Dendritic cell treated with granulocyte-macrophage colony-stimulating factor and Interleukin-4, amounts not matched to agents 40 ng/mL and 50 ng/mL, for 4 days (primary cell): ENCODE results near the gene CD46.
"Not testable (repeated sequence)": the region's sequence is repeated elsewhere in the genome, so short reads cannot be mapped to it uniquely, and the experiment has no call there.

ENCODE experiments used
- H3K27ac Mint-ChIP-seq: one replicate; pipeline ENCODE4 v1.8.0; 2022; ENCODE audit warnings: mild to moderate bottlenecking, mixed read lengths
- H3K27me3 Mint-ChIP-seq: one replicate; pipeline ENCODE4 v1.8.0; 2022; ENCODE audit warnings: mild to moderate bottlenecking, mixed read lengths
- H3K36me3 Mint-ChIP-seq: one replicate; pipeline ENCODE4 v1.8.0; 2022; ENCODE audit warnings: low read depth, mixed read lengths
- H3K4me1 Mint-ChIP-seq: one replicate; pipeline ENCODE4 v1.8.0; 2022; ENCODE audit warnings: low read depth, mixed read lengths
- H3K4me3 Mint-ChIP-seq: one replicate; pipeline ENCODE4 v1.8.0; 2022; ENCODE audit warnings: mild to moderate bottlenecking, moderate library complexity, mixed read lengths
- H3K9me3 Mint-ChIP-seq: one replicate; pipeline ENCODE4 v1.8.0; 2022; ENCODE audit warnings: mixed read lengths
- intact Hi-C: fragments of 100-400 bp; cut with micrococcal nuclease; formaldehyde crosslinking; loops from one replicate; pipeline ENCODE4 v1.15.0; 2022

CD46 gene

DNA sequence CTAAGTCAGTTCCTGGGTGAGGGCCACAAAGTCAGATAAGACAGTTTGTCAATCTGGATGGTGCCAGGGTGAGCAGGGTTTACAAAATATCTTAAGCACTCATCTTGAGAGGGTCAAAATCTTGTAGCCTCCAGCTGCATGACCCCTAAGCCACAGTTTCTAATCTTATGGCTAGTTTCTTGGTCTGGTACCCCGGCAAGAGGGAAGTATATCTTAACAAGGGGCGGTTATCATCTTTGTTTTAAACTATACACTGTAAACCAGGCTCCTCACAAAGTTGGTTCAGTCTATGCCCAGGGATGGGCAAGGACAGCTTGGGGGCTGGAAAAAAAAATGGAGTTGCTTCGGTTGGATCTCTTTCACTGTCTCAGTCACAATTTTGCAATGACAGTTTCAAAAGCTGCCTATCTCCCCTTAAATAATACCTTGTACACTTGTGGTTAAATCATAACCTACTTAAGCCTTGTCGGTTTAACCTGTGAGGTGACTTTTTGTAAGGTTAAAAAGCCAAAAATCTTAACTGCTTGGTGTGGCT, 7.8 kb upstream of the CD46 start:
- Mint-ChIP-seq H3K4me1 (peaks cover 22% of the 10 kb centered on the region), H3K27ac (no peak overlapping the region), H3K27me3 (no peaks in the 10 kb centered on the region), H3K9me3 (peaks cover 14% of the 10 kb centered on the region), H3K4me3 (no peak overlapping the region), H3K36me3 (no peaks in the 10 kb centered on the region)
- intact Hi-C loops, result no loop called here

DNA sequence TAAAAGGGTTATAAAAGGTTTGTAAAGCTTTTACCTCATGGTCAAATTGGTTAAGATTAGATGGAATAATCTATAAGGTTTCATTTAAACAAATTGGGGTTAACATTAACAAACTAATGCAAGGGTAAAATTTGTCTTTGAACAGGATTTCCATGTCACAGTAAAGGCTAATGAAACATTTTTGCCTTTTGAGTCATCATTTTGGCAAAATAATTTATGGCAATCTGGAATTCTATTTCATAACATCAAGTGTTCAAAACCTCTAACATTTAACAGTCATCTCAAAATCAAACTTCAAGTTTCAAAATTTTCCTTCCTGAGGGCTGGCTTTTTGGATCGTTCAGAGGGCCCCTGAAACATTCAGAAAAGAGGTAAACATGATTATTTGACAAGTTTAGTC, 6.6 kb upstream of the CD46 start:
- Mint-ChIP-seq H3K36me3 (no peaks in the 10 kb centered on the region), H3K9me3 (peaks cover 14% of the 10 kb centered on the region), H3K27me3 (no peaks in the 10 kb centered on the region), H3K27ac (no peak overlapping the region), H3K4me3 (no peak overlapping the region), H3K4me1 (peaks cover 22% of the 10 kb centered on the region)
- intact Hi-C loops, result no loop called here

DNA sequence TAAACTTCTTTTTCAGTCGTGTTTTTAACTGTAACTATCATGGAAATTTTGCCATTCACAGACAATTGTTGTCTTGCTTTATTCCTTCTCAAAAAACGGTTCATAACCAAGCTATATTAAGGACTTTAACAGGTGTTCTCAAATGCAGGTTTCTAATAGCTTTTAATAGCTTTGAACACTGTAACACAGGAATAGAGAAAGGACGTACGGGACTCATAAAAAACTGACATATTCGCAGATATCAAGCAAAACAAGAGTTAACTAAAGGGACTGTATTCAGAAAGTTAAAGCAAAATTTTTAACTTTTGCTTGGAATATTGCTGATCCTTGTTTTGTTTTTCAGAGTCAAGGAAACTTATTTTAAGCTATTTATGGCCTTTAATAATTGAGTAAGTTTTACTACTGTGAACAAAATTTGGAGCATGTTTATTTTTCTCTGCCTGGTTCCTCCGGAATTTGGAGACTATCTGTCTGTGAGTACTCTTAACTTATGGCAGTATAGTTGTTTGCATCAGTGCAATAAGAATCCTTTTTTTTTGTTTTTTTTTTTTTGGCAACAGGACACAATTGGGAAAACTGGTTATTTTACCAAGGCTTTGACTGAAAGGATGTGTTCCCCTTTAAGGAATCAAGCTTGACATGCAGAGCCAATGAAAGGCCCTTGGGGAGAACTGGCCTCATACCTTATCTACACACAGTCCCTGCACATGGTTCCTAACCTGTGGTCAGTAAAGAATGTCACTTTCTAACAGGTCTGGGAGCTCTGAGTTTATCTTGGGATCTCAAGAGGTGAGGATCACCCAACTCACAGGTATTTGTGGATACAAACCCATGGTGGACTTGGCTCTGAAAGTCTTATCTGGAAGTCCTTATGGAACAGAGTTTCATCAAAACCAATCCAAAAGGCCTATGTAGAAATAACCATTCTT, 5.8 kb upstream of the CD46 start:
- no peaks in the 10 kb centered on the region for H3K36me3 Mint-ChIP-seq
- intact Hi-C loops, result no loop called here
- peaks cover 11% of the 10 kb centered on the region for H3K9me3 Mint-ChIP-seq
- no peak overlapping the region for H3K27ac Mint-ChIP-seq
- H3K27me3 Mint-ChIP-seq, result no peaks in the 10 kb centered on the region
- H3K4me3 Mint-ChIP-seq, result no peak overlapping the region
- H3K4me1 Mint-ChIP-seq, result peaks cover 26% of the 10 kb centered on the region

DNA sequence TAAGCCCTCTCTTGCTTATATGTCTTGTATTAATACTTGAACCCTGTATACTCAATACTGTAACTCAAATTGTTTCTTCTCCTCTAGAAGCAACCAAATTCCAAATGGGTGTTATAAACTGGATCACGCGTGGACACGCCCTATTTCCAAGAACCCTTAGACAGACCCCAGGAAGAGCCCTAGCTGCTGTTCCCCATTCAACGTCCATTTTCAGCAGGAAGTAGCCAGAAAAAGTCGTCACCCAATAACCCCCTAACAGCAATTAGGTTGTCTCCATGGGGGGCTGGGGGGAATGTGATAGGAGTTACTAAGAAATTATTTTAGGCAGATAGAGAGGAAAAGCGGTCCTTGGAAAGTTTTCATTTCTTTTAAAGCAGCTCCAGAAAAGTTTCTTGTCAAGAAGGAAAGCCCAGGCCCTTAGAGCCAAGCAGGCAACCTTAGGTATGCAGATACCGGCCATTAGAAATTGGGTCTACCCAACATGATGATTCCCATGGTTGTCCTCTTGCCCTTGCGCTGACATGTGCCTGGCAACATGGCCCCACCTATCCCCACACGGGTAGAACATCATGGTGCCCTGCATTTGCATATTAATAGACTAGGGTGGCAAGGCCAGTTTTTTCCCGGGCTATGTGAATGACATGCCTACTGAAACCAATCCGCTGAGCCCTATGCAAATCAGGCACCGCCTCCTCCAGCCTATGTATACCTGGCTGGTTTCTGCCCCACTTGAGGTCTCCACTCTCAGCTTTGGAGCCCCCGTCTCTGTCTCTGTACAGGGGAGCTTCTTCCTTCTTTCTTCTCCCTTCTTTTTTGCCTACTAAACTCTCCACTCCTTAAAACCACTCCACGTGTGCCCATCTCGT, 4.0 kb upstream of the CD46 start:
- Mint-ChIP-seq H3K4me1 (peaks cover 25% of the 10 kb centered on the region), H3K36me3 (peaks cover 11% of the 10 kb centered on the region), H3K27ac (peak overlapping the region; percentile 29), H3K9me3 (peaks cover 9% of the 10 kb centered on the region), H3K27me3 (no peaks in the 10 kb centered on the region), H3K4me3 (no peak overlapping the region)
- intact Hi-C loops, result no loop called here

DNA sequence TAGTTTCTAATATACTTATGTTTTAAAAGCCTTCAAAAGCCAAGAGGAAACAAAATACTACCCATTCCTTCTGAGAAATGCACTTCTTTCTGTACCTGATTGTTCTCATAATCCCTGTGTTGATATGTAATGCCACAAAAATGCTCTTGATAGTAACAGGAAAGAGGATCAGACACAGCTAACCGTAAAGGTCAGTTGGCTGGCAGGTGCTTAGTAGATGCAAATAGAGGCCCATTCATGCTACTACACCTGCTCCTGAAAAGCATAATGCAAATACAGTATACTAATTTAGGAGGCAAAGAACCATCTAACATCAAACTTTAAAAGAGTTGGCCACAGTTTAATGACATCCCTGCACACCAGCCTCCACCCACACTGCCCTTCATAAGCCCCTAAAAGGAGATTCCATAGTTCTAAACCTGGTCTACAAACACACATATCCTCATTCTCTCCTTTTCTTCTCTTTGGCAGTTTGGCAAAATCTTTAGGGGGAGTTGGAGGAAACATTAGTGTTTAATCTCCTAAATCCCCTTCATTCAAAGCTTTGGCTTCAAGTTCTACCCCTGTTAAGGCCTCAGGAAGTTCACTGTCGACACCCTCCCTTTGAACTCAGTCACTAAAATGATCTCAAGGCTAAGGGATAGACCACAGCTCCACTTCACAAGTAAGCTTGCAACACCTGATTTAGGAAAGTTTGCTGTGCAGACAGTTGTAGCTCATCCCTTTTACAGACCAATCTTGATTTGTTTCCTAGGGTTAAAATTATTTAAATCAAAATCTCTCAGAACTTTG, 2.9 kb upstream of the CD46 start:
- peaks cover 31% of the 10 kb centered on the region for H3K4me1 Mint-ChIP-seq
- intact Hi-C loops, result no loop called here
- no peak overlapping the region for H3K4me3 Mint-ChIP-seq
- H3K27ac Mint-ChIP-seq, result no peak overlapping the region
- H3K36me3 Mint-ChIP-seq, result peaks cover 11% of the 10 kb centered on the region
- no peaks in the 10 kb centered on the region for H3K27me3 Mint-ChIP-seq
- H3K9me3 Mint-ChIP-seq, result peaks cover 9% of the 10 kb centered on the region

DNA sequence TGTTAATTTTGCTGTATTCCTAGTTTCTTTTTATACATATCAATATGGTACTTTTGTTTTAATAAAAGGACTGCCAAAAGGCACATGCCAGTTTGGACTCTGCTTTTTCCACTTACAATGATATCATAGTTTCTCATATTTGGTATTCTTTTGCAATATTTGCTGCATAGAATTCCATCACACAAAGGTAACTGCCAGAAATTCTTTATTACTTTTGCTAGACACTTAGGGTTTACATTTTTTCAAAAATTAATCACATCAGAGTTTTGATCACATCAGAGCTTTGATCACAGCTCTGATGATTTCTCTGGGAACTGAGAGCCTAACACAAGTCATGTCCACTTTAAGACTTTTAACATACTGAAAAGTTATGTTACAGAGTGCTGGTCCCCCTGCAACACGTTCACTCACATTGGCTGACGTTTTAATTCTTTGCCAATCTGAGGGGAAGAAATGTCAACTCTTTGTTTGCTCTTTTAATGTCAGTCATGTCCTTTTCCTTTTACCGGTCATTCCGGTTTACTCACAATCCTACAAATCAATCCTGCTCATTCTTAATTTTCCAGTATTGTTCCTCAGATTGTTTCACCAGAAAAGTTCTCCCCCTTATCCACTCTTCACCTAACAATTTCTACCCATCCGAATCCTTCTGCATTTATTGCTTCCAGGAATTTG, 1.1 kb upstream of the CD46 start:
- Mint-ChIP-seq H3K27ac (peak overlapping the region; percentile 92), H3K27me3 (no peaks in the 10 kb centered on the region), H3K4me1 (peaks cover 49% of the 10 kb centered on the region), H3K4me3 (peak overlapping the region; percentile 88), H3K9me3 (peaks cover 9% of the 10 kb centered on the region), H3K36me3 (peaks cover 11% of the 10 kb centered on the region)
- intact Hi-C loops, result no loop called here

DNA sequence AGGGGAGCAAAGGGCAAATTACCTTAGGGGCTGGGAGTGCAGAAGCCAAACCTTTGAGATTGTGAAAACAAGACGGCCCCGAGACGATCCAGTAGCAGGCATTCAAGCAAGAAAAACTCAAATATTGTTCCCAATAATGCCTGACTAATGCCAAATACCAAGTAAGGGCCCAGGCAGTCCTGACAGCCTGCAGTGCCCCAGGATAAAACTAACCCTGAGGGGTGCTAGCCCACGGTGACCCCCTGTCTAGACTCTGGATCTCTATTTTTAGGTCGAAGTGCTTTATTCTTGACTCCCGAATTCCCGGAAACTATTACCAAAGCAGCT, 428 bp upstream of the CD46 start:
- peak overlapping the region; percentile 88 for H3K4me3 Mint-ChIP-seq
- H3K27me3 Mint-ChIP-seq, intact Hi-C loops, H3K9me3 Mint-ChIP-seq: not testable (repeated sequence)
- H3K36me3 Mint-ChIP-seq, result peaks cover 11% of the 10 kb centered on the region
- H3K27ac Mint-ChIP-seq, result peak overlapping the region; percentile 92
- H3K4me1 Mint-ChIP-seq, result peaks cover 56% of the 10 kb centered on the region

DNA sequence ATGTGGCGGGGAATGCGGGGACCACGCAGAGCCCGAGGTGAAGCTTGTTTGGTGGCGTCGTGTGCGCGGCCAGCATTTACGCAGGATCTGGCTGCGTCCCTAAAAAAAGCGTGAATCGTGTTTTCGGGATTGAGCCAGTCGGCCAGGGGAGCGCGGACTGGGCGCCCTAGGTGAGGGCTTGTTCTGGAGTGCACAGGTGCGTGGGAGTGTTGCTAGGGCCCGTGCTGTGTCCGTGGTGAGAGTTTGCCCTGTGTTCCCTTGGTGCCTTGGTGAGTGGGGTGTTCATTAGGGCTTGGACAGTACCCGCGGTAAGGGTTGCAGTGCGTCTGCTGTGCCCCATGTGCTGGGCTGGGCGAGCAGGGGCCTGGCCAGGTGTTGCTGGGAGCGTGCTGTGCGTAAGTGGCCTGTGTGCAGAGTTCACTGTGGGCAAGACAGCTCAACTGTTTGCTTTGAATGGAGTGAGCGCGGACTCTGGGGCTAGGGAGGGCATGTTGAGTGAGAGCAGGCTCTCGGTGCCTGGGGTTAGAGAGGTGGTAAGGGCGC, 673 bp downstream of the CD46 start:
- H3K4me1 Mint-ChIP-seq, result peaks cover 55% of the 10 kb centered on the region
- intact Hi-C loops, result no loop called here
- no peaks in the 10 kb centered on the region for H3K27me3 Mint-ChIP-seq
- peak overlapping the region; percentile 88 for H3K4me3 Mint-ChIP-seq
- peaks cover 21% of the 10 kb centered on the region for H3K36me3 Mint-ChIP-seq
- H3K27ac Mint-ChIP-seq, result peak overlapping the region; percentile 92
- H3K9me3 Mint-ChIP-seq, result peaks cover 9% of the 10 kb centered on the region

DNA sequence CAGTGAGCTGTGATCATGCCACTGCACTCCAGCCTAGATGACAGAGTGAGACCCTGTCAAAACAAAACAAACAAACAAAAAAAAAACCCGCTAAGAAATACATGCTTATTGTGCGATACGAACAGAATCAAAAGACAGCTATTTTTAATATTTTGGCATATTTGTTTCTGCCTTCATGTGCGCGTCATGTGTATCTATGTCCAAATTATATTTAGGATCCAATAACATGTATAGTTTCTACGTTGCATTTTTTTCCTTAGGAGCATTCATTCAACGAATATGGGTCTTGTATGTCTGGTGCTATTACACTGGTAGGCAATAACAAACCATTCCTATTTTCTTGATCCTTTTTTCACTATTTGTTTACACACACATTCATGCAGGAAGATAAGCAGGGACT, 1.8 kb downstream of the CD46 start:
- Mint-ChIP-seq H3K27ac (no peak overlapping the region), H3K4me1 (peaks cover 52% of the 10 kb centered on the region), H3K9me3 (peaks cover 1% of the 10 kb centered on the region), H3K27me3 (no peaks in the 10 kb centered on the region), H3K4me3 (peak overlapping the region; percentile 37), H3K36me3 (peaks cover 29% of the 10 kb centered on the region)
- intact Hi-C loops, result no loop called here

DNA sequence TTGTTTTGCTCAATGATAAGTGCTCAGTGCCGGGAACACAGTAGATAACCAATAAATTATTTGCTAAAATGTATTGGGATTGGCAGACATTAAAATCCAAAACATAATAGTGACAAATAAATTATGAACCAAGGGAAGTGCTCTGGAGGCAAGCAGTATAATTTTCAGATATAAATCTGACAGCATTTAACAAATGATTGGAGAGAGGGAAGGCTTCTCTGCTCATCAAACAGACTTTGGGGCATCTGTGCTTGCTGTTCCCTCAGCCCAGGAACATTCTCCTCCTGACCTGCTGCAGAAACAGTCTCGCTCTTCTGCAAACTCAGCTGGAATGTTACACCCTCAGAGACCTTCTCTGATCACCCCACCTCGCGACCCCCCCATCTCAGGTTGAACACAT, 2.2 kb downstream of the CD46 start:
- no peaks in the 10 kb centered on the region for H3K27me3 Mint-ChIP-seq
- intact Hi-C loops, result no loop called here
- H3K36me3 Mint-ChIP-seq, result peaks cover 33% of the 10 kb centered on the region
- H3K4me3 Mint-ChIP-seq, result no peak overlapping the region
- no peak overlapping the region for H3K27ac Mint-ChIP-seq
- H3K4me1 Mint-ChIP-seq, result peaks cover 52% of the 10 kb centered on the region
- no peaks in the 10 kb centered on the region for H3K9me3 Mint-ChIP-seq

DNA sequence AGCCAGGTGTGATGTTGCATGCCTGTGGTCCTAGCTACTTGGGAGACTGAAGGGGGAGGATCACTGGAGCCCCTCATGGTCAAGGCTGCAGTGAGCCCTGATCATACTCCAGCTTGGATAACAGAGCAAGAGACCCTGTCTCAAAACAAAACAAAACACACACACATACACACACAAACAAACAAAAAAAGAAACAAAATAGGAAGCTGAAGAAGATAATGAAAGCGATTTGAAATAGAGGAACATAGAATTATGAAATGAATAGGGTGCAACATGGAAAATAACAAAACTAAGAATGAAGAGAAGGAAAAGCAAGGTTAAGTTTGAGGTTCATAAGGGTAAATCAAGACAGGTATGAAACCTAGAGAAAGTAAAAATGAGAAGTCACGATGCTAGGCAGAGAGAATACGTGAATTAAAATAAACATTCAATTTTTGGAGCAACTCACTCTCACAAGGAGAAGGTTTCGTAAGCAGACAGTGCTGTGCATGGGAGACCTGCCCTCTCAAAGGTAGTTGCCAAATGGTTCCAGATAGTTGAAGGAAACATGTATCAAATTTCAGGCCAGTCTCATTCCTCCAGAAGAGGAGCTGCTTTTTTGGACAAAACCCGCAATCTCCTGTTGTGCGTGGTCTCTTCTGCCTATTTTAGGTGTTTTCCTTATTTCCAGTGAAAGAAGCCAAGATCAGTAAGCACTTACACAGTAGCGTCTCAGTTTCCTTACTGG, 3.3 kb downstream of the CD46 start:
- Mint-ChIP-seq H3K4me1 (peaks cover 52% of the 10 kb centered on the region), H3K36me3 (peaks cover 44% of the 10 kb centered on the region), H3K27ac (peak overlapping the region; percentile 6), H3K9me3 (no peaks in the 10 kb centered on the region), H3K27me3 (no peaks in the 10 kb centered on the region), H3K4me3 (peak overlapping the region; percentile 30)
- intact Hi-C loops, result no loop called here

DNA sequence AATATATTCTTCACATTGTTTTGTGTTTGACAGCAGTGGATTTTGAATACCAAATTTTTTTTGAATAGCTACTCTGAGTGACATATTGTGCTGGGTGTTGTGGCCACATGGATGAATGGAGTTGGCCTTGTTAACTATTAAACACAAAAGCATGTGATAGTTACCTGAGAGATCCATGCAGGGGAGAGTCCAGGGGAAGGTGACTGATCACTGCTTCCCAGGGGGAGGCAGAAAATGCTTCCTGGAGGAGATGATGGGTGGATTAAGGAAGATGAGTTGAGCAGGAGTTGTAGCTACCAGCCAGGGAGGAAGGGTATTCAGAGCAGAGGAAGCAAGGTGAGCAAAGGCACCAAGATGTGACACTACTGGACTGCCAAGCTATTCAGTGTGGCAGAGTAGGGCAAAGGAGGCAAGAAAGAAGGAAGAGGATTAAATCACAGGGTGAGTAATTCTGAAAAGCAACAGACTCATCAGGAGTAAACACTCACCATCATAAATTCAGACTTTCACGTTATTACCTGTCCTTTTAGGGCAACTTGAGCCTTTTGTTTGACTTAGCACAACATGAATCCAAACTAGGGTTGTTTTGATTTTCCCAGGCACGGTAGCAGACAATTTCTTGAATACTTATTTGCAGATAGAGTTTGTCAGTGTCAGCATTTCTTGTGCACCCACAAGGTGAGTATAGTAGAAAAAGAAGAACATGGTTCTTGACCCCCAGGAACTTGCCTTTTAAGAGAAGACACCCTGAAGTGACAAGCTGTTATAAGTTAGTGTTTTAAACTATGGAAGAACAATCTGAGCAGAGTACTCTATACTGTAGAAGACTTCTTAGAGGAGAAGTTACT, 4.2 kb downstream of the CD46 start:
- Mint-ChIP-seq H3K4me3 (no peak overlapping the region), H3K27ac (peak overlapping the region; percentile 2), H3K9me3 (no peaks in the 10 kb centered on the region), H3K36me3 (peaks cover 53% of the 10 kb centered on the region), H3K27me3 (no peaks in the 10 kb centered on the region), H3K4me1 (peaks cover 49% of the 10 kb centered on the region)
- intact Hi-C loops, result no loop called here
